GM21717 (cell line): ENCODE data around the gene ASB3.
"Not testable (repeated sequence)": the region's sequence is repeated elsewhere in the genome, so short reads cannot be mapped to it uniquely, and the experiment has no call there.

ENCODE experiments used
- ATAC-seq: cut with Tn5 transposase; IDR thresholded peaks from one replicate; pipeline ENCODE4 v1.9.1; 2021; ENCODE audit warnings: mild to moderate bottlenecking, moderate library complexity; ENCODE audit not compliant: unreplicated experiment

The ASB3 gene

GRCh38 chr2:53740170-53740569, 46.6 kb downstream of the ASB3 start:
- no peak for ATAC-seq

- ATAC-seq, result no peak
Observed at GRCh38 chr2:53739032-53739431, 47.7 kb downstream of the ASB3 start.

- no peak for ATAC-seq
Observed at GRCh38 chr2:53737091-53737490, 49.7 kb downstream of the ASB3 start.

GRCh38 chr2:53729143-53729762, 57.5 kb downstream of the ASB3 start:
- no peak for ATAC-seq

- no peak for ATAC-seq
Observed at GRCh38 chr2:53727921-53728320, 58.8 kb downstream of the ASB3 start.

GRCh38 chr2:53725662-53726061, 61.1 kb downstream of the ASB3 start:
- no peak for ATAC-seq

- no peak for ATAC-seq
Observed at GRCh38 chr2:53724536-53724935, 62.2 kb downstream of the ASB3 start.

GRCh38 chr2:53720944-53721343, 65.8 kb downstream of the ASB3 start:
- not testable (repeated sequence) for ATAC-seq

- ATAC-seq, result no peak
Observed at GRCh38 chr2:53715568-53715967, 71.2 kb downstream of the ASB3 start.

GRCh38 chr2:53711271-53711780, 75.4 kb downstream of the ASB3 start:
- ATAC-seq, result no peak

GRCh38 chr2:53708988-53709387, 77.8 kb downstream of the ASB3 start:
- no peak for ATAC-seq

GRCh38 chr2:53701221-53701620, 85.5 kb downstream of the ASB3 start:
- no peak for ATAC-seq

- ATAC-seq, result no peak
Observed at GRCh38 chr2:53697686-53698085, 89.1 kb downstream of the ASB3 start.

GRCh38 chr2:53697092-53697491, 89.7 kb downstream of the ASB3 start:
- ATAC-seq, result no peak

GRCh38 chr2:53695575-53695974, 91.2 kb downstream of the ASB3 start:
- no peak for ATAC-seq

GRCh38 chr2:53694096-53694771, 92.5 kb downstream of the ASB3 start:
- ATAC-seq, result no peak

GRCh38 chr2:53690876-53691275, 95.9 kb downstream of the ASB3 start:
- no peak for ATAC-seq

GRCh38 chr2:53672881-53673522, 113.8 kb downstream of the ASB3 start:
- ATAC-seq, result no peak

GRCh38 chr2:53670331-53670730, 116.4 kb downstream of the ASB3 start:
- ATAC-seq, result no peak

- ATAC-seq, result no peak
Observed at GRCh38 chr2:53668624-53669026, 118.1 kb downstream of the ASB3 start.

GRCh38 chr2:53667130-53667529, 119.6 kb downstream of the ASB3 start:
- ATAC-seq, result not testable (repeated sequence)

- ATAC-seq, result no peak
Observed at GRCh38 chr2:53660886-53661285, 125.9 kb downstream of the ASB3 start.
